ENCODE measurements around the gene ZAR1L. TPM values are rescaled to one million over a fixed set of nuclear protein-coding genes. Genes with fewer than 3 reads are reported as not detected.
"Not testable (repeated sequence)": the region's sequence is repeated elsewhere in the genome, so short reads cannot be mapped to it uniquely, and the experiment has no call there.

ZAR1L gene
- 0.12 TPM in 1 of 2 replicates, not detected in the other for polyA plus RNA-seq (2014; cell fraction: cytosol; rRNA removed)
- polyA plus RNA-seq (2014; cell fraction: nucleus; rRNA removed): 0.17 and 0.30 TPM in 2 replicates

GRCh38 chr13:32315238-32316027, at the start of gene ZAR1L, which contains the start of gene BRCA2:
ZAR1L (minus strand) TSS chr13:32315363; CDS start chr13:32311925, 3,438 bp downstream.
BRCA2 (plus strand) TSS chr13:32315508; CDS start chr13:32316461, 953 bp downstream.
- peak; percentile 89 for DNase-seq (ENCODE audit: low spot score)

DNA sequence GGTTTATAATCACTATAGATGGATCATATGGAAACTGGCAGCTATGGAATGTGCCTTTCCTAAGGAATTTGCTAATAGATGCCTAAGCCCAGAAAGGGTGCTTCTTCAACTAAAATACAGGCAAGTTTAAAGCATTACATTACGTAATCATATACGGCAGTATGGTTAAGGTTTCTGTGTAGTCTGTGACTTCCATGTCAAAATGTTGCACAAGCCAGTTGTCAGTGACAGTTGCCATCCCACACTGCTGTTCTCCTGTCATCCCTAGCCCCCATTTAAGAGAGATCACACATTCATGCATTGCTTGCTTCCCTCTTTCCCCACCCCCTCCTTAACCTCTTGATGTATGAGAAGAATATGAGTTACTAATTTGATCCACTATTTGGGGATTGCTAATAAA, 47.4 kb upstream of the ZAR1L start:
- no peak for DNase-seq (ENCODE audit: low spot score)

- DNase-seq (ENCODE audit: low spot score): not testable (repeated sequence)
Observed at GRCh38 chr13:32355935-32356334, 40.8 kb upstream of the ZAR1L start.

- DNase-seq (ENCODE audit: low spot score): no peak
Observed at GRCh38 chr13:32354040-32354439, 38.9 kb upstream of the ZAR1L start.

- DNase-seq (ENCODE audit: low spot score): not testable (repeated sequence)
Observed at GRCh38 chr13:32350839-32351441, 35.8 kb upstream of the ZAR1L start.

GRCh38 chr13:32347651-32348050, 32.5 kb upstream of the ZAR1L start:
- DNase-seq (ENCODE audit: low spot score): no peak

- no peak for DNase-seq (ENCODE audit: low spot score)
Observed at GRCh38 chr13:32340914-32341313, 25.8 kb upstream of the ZAR1L start.

DNA sequence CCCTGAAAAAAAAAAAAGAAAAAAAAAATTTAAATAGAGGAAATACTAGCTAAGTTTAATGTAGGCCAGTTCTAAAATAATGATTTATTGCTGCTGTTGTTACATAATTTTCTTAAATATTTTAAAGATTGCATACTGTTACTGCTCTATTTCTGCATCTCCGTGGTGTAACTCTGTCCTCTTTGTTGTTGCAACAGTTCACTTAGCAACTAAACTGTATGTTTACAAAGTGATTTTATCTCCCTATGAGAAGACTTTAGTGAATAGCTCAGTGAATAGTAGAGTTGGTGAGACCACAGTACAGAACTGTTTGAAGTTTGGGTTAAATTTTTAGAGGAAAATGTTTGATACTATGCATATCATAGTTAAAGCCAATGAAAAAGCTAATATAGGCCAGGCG, 19.5 kb upstream of the ZAR1L start:
- no peak for DNase-seq (ENCODE audit: low spot score)

GRCh38 chr13:32330441-32330840, 15.3 kb upstream of the ZAR1L start:
- DNase-seq (ENCODE audit: low spot score): no peak

- no peak for DNase-seq (ENCODE audit: low spot score)
Observed at GRCh38 chr13:32323912-32324311, 8.7 kb upstream of the ZAR1L start.

- no peak for DNase-seq (ENCODE audit: low spot score)
Observed at GRCh38 chr13:32320528-32320927, 5.4 kb upstream of the ZAR1L start.

- DNase-seq (ENCODE audit: low spot score): no peak
Observed at GRCh38 chr13:32317716-32318465, 2.7 kb upstream of the ZAR1L start.

DNA sequence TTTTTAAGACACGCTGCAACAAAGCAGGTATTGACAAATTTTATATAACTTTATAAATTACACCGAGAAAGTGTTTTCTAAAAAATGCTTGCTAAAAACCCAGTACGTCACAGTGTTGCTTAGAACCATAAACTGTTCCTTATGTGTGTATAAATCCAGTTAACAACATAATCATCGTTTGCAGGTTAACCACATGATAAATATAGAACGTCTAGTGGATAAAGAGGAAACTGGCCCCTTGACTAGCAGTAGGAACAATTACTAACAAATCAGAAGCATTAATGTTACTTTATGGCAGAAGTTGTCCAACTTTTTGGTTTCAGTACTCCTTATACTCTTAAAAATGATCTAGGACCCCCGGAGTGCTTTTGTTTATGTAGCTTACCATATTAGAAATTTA, 1.3 kb upstream of the ZAR1L start:
- DNase-seq (ENCODE audit: low spot score): no peak

GRCh38 chr13:32316028-32316339, 821 bp upstream of the ZAR1L start:
- DNase-seq (ENCODE audit: low spot score): no peak

DNA sequence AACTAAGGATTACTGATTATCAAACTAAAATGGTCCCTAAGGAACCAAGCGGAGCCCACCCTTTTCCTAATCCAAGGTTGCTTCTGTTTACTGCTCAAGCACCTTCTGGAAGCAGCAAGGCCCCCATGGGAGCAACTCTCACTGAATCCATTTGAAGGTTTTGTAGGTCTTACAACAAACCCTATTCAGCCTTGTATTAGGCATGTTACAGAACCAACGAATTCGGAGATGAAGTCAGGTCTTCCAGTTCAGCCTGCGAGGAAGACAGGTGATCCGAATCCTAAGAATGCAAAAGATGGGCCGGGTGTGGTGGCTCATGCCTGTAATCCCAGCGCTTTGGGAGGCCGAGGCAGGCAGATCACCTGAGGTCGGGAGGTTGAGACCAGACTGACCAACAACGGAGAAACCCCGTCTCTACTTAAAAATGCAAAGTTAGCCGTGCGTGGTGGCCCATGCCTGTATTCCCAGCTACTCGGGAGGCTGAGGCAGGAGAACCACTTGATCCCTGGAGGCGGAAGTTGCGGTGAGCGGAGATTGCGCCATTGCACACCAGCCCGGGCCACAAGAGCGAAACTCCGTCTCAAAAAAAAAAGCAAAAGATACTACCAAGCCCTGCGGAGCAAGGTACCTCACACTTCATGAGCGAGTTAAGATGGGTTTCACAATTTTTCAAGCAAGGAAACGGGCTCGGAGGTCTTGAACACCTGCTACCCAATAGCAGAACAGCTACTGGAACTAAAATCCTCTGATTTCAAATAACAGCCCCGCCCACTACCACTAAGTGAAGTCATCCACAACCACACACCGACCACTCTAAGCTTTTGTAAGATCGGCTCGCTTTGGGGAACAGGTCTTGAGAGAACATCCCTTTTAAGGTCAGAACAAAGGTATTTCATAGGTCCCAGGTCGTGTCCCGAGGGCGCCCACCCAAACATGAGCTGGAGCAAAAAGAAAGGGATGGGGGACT, 609 bp downstream of the ZAR1L start:
- DNase-seq (ENCODE audit: low spot score): no peak

- no peak for DNase-seq (ENCODE audit: low spot score)
Observed at GRCh38 chr13:32311188-32311897, 3.8 kb downstream of the ZAR1L start.

DNA sequence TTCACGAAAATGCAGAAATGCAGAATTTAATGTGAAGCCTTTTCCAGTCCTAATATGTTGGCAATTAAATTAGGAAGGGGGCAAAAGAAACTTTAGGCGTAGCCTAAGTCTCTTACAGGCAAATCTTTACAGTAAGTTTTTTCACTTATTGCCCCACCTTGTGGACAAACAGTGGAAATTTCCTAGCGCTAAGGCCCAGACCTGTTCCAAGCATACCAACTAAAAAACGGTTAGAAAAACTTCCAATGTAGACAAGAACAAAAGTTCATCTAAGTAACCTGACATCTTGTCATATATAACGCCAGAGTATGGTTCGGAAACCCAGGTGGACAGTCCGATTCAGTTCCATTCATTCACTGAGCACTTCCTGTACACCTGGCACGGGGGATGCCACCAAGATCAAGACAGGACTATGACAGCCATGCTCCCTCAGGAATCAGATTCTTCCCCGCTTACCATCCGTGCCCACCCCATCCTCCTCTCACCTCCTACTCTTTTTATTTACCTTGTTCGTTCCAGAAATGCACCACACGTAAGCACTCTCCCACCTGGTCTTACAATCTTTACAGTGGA, 4.9 kb downstream of the ZAR1L start:
- DNase-seq (ENCODE audit: low spot score): peak; percentile 66

DNA sequence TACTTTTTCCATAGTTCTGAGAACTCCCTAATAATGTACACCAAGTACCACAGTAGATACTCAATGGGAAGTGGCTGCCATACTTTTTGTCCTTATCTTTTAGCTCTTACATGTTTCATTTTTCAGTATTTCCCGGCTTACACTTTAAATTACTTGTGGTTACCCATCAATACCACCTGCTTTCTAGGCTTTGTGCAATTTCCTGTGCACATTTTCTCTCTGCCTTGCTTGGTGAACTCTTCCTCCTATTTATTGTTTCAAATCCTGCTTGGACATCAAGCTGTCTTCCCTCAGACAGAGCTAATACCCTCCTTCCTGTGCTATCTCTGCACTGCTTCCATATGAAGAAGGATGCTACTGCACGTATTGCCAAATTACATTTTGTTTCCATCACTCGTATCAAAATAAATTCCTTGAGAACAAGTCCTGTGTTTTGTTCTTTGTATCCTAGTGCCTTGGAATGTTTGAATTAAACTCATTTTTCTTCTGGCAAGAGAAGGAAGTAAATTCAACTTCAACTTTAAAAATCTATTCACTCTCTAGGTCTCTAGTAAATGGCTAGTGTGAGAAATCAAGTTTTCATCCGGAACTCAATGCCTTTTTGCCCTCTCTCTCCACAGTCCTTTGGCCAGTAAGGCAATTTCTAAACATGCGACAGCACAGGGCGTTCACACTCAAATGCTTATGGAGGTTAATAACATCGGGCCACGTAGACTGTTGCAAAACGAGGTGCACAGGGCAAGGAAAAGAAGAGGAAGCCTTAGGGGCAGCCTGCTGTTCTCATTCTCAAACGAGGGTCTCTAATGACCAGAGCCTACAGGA, 5.6 kb downstream of the ZAR1L start:
- DNase-seq (ENCODE audit: low spot score): no peak

GRCh38 chr13:32305646-32306045, 9.5 kb downstream of the ZAR1L start:
- DNase-seq (ENCODE audit: low spot score): no peak
